Pancreas (tissue), 10 donors: ENCODE results near the gene CRISP3. TPM values are rescaled to one million over a fixed set of nuclear protein-coding genes. Genes with fewer than 3 reads are reported as not detected.

Experiments
- ATAC-seq, 4 donors: fragments of 200-7000 bp; cut with Tn5 transposase; one replicate each; pipeline versions ENCODE4 v1.8.0 to v1.9.1; 2020; ENCODE audit warnings: mild to moderate bottlenecking in 4 of 4, moderate library complexity in 4 of 4
- DNase-seq, 6 donors: peaks; one replicate each; pipeline ENCODE4 v3.0.0-alpha.2; 2020
- FAIRE-seq: peaks from 2 replicates; lab custom pipeline; 2012; peaks lifted over from hg19 to GRCh38; lab: Jason Lieb, UNC
- H3K27ac ChIP-seq, 4 donors: fragments of 200-600 bp; sonication (generic); 1 replicate in 3 of 4; 2 replicates in 1 of 4; pipeline versions ENCODE4 v1.5.0 to v1.8.0; 2020
- H3K27me3 ChIP-seq, 4 donors: fragments of 200-600 bp; one replicate each; pipeline ENCODE4 v1.8.0; 2021
- H3K36me3 ChIP-seq, 3 donors: fragments of 200-600 bp; sonication (generic) in 1 of 3; one replicate each; pipeline versions ENCODE4 v1.5.0 to v1.8.0; 2020 to 2021
- H3K4me1 ChIP-seq, 3 donors: fragments of 200-600 bp; one replicate each; pipeline ENCODE4 v1.8.0; 2021
- H3K4me3 ChIP-seq, 4 donors: fragments of 200-600 bp; sonication (generic) in 2 of 4; one replicate each; pipeline versions ENCODE4 v1.5.0 to v1.8.0; 2020 to 2021
- H3K9me3 ChIP-seq, 4 donors: fragments of 200-600 bp; one replicate each; pipeline ENCODE4 v1.8.0; 2021
- CTCF ChIP-seq, 4 donors: fragments of 200-600 bp; sonication (generic) in 3 of 4; IDR thresholded peaks; one replicate each; pipeline versions ENCODE4 v1.5.0 to v1.8.0; 2021; ENCODE audit warnings: antibody characterized with exemption in 4 of 4
- WGBS, 2 donors: extraction: QIAGEN DNeasy Blood & Tissue Kit; methylation state at CpG; one replicate each; pipeline ENCODE4 v1.1.7; 2013; 5-methylcytosine and 5-hydroxymethylcytosine counted together
- intact Hi-C, 3 donors: fragments of 100-400 bp; cut with DNase I; formaldehyde crosslinking; loops; one replicate each; pipeline versions ENCODE4 v1.11.1 to v1.14.2; 2022
- polyA plus RNA-seq, 2 donors: library from polyadenylated mRNA; stranded (reverse); fragments of 200-250 nt; gene quantifications; one replicate each; pipeline ENCODE4 v1.2.3, GENCODE V29; 2013
- total RNA-seq, 6 donors: library from RNA; stranded (reverse); fragmentation: NEBNext Ultra II Directional in 4 of 6; extraction: Animal tissue kit (Norgen Biotek cat#: 25700) in 4 of 6; gene quantifications; one replicate each; pipeline versions ENCODE4 v1.2.1 to v1.2.4, GENCODE V29; 2021 to 2023
- donor health status: healthy with polysubstance abuse.
- donor health status: DM: no; HTN: no; CAD: no; lungs with moderate emphysema.
- donor health status: DM: no; HTN: no; CAD: no.
- donor health status: control.
- donor health status: control.
- donor health status: Bipolar disorder and iron deficiency.
- donor health status: DM: yes; HTN: yes; CAD: no.
- donor health status: DM: no; HTN: no; CAD: no.
- donor health status: DM: no; HTN: no; CAD: no.
- donor health status: DM: yes; HTN: yes; CAD: no.

Gene CRISP3
- total and polyA plus RNA-seq, 8 donors: 0.47 to 35.4 (median 7.5) TPM

GRCh38 chr6:49782725-49783124 is 38.5 kb upstream of the CRISP3 start:
- DNase-seq (no peak), FAIRE-seq (no peak), ATAC-seq (no peak)
- Histone ChIP-seq H3K27ac (no peak overlapping the region), H3K4me1 (no peaks in the 10 kb centered on the region), H3K36me3 (no peaks in the 10 kb centered on the region), H3K4me3 (no peak overlapping the region), H3K27me3 (no peaks in the 10 kb centered on the region), H3K9me3 (no peaks in the 10 kb centered on the region)
- intact Hi-C loops: no loop called here
- WGBS, 2 donors: 88 to 93% methylated on average over 7 of the region's 7 CpGs
- TF ChIP-seq CTCF (IDR thresholded peaks at IDR 0.05): no peak

GRCh38 chr6:49782293-49782692 is 38.1 kb upstream of the CRISP3 start:
- H3K36me3 ChIP-seq: no peaks in the 10 kb centered on the region
- intact Hi-C loops: no loop called here
- no peaks in the 10 kb centered on the region for H3K27me3 ChIP-seq
- no peak overlapping the region for H3K27ac ChIP-seq
- DNase-seq (no peak), ATAC-seq (no peak), FAIRE-seq (no peak)
- no peak overlapping the region for H3K4me3 ChIP-seq
- no peak for TF ChIP-seq CTCF (IDR thresholded peaks at IDR 0.05)
- no peaks in the 10 kb centered on the region for H3K9me3 ChIP-seq
- no peaks in the 10 kb centered on the region for H3K4me1 ChIP-seq
- WGBS, 2 donors: 44 to 66% methylated on average over 1 of the region's 1 CpG

- Histone ChIP-seq H3K9me3 (no peaks in the 10 kb centered on the region), H3K27me3 (no peaks in the 10 kb centered on the region), H3K4me1 (no peaks in the 10 kb centered on the region), H3K27ac (no peak overlapping the region), H3K36me3 (no peaks in the 10 kb centered on the region), H3K4me3 (no peak overlapping the region)
- no peak for TF ChIP-seq CTCF (IDR thresholded peaks at IDR 0.05)
- DNase-seq: no peak
- intact Hi-C loops: no loop called here
- FAIRE-seq: no peak
- no peak for ATAC-seq
- 31% methylated on average over 1 of the region's 1 CpG for WGBS, 2 donors
Observed at GRCh38 chr6:49776444-49776843, 32.3 kb upstream of the CRISP3 start.

GRCh38 chr6:49775043-49775442 is 30.9 kb upstream of the CRISP3 start:
- no peaks in the 10 kb centered on the region for H3K9me3 ChIP-seq
- H3K4me1 ChIP-seq: peaks cover 0 to 4% (median 0%) of the 10 kb centered on the region in 3 donors
- H3K36me3 ChIP-seq: no peaks in the 10 kb centered on the region
- ATAC-seq: no peak
- no peak overlapping the region for H3K4me3 ChIP-seq
- FAIRE-seq: no peak
- no peak overlapping the region for H3K27ac ChIP-seq
- H3K27me3 ChIP-seq: no peaks in the 10 kb centered on the region
- no peak for DNase-seq
- TF ChIP-seq CTCF (IDR thresholded peaks at IDR 0.05): no peak
- intact Hi-C loops: no loop called here

GRCh38 chr6:49772285-49772684 is 28.1 kb upstream of the CRISP3 start:
- Histone ChIP-seq H3K4me3 (no peak overlapping the region), H3K4me1 (peaks cover 0 to 6% (median 0%) of the 10 kb centered on the region in 3 donors), H3K27me3 (no peaks in the 10 kb centered on the region), H3K27ac (no peak overlapping the region), H3K9me3 (no peaks in the 10 kb centered on the region), H3K36me3 (no peaks in the 10 kb centered on the region)
- WGBS, 2 donors: 45 to 74% methylated on average over 5 of the region's 5 CpGs
- ATAC-seq: no peak
- intact Hi-C loops: no loop called here
- DNase-seq: no peak
- no peak for FAIRE-seq
- no peak for TF ChIP-seq CTCF (IDR thresholded peaks at IDR 0.05)
